GM21825 (cell line): ENCODE results near the gene IRX3.

Experiments
- ATAC-seq: cut with Tn5 transposase; IDR thresholded peaks from one replicate; pipeline ENCODE4 v1.9.1; 2021; ENCODE audit warnings: mild to moderate bottlenecking, moderate library complexity; ENCODE audit not compliant: unreplicated experiment

The IRX3 gene

GRCh38 chr16:54291656-54292487 is 5.3 kb upstream of the IRX3 start:
- no peak for ATAC-seq

- no peak for ATAC-seq
These were observed 4.5 kb upstream of the IRX3 start for GRCh38 chr16:54290833-54291655.

GRCh38 chr16:54289945-54290832 is 3.6 kb upstream of the IRX3 start:
- ATAC-seq, result no peak

GRCh38 chr16:54289242-54289944 is 2.8 kb upstream of the IRX3 start:
- ATAC-seq, result no peak

- no peak for ATAC-seq
These were observed 2.3 kb upstream of the IRX3 start for GRCh38 chr16:54288835-54289241.

GRCh38 chr16:54288030-54288834 is 1.6 kb upstream of the IRX3 start:
- ATAC-seq, result no peak

GRCh38 chr16:54287131-54288029 is 793 bp upstream of the IRX3 start:
- no peak for ATAC-seq

- no peak for ATAC-seq
These were observed 559 bp downstream of the IRX3 start for GRCh38 chr16:54286090-54286365.

GRCh38 chr16:54285414-54286089 is 1.0 kb downstream of the IRX3 start:
- no peak for ATAC-seq

GRCh38 chr16:54284931-54285413 is 1.6 kb downstream of the IRX3 start:
- ATAC-seq, result no peak

- ATAC-seq, result no peak
These were observed 2.2 kb downstream of the IRX3 start for GRCh38 chr16:54284319-54284930.

GRCh38 chr16:54283725-54284318 is 2.8 kb downstream of the IRX3 start:
- no peak for ATAC-seq

- ATAC-seq, result no peak
These were observed 3.5 kb downstream of the IRX3 start for GRCh38 chr16:54282928-54283724.

GRCh38 chr16:54282202-54282927 is 4.2 kb downstream of the IRX3 start:
- no peak for ATAC-seq

- ATAC-seq, result no peak
These were observed 4.9 kb downstream of the IRX3 start for GRCh38 chr16:54281535-54282201.
